Medulla oblongata (tissue), 1 donor: ENCODE results near the gene FGD6.
"Not testable (repeated sequence)": the region's sequence is repeated elsewhere in the genome, so short reads cannot be mapped to it uniquely, and the experiment has no call there.

Experiments used
- DNase-seq: peaks from one replicate; pipeline ENCODE4 v3.0.0-alpha.2; 2015; ENCODE audit errors: extremely low spot score

The FGD6 gene

DNA sequence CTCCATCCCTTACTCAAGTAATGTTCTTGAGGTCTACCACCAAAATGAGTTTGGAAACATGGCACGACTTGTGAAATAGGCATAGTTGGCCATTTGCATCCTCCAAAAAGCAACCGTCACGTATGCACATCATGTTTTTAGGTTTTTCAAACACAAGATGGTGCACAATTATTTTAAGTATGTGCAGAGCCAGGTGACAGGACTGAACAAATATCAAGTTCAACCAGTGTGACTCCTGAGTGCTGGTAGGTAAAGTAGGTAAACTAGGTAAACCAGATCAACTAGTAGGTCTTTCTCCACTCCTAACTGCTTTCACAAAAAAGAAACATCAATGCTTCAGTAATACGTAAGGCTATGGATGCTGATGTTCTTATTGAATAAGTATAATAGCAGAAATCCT is 39.1 kb downstream of the FGD6 start:
- no peak for DNase-seq

DNA sequence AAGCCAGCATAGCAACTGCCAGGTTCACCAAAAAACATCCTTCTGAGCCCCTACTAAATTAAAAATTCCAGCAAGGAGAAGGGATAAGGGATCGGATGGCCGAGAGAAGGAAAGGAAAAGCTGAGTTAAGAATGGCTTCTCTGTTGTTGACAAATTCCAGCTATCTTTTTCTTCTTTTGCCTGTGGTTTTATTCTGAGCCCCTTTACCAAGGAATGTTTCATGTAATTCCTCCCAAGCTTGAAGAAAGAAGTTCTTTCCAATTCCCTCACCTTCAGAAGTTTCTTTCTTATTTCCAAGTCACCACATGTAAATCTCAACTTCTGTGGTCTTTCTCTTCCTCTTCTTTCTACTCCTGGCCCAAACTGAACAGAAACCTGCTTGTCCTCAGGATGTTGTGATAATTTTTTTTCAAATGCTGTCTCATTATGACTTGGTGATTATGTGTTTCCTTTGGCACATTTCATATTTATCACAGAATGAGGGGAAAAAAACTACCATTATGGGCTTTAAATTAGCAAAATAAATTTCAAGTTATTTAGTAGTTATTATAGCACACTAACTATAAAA is 40.0 kb downstream of the FGD6 start:
- no peak for DNase-seq

- no peak for DNase-seq
These were observed 43.6 kb downstream of the FGD6 start for GRCh38 chr12:95173392-95174251.

DNA sequence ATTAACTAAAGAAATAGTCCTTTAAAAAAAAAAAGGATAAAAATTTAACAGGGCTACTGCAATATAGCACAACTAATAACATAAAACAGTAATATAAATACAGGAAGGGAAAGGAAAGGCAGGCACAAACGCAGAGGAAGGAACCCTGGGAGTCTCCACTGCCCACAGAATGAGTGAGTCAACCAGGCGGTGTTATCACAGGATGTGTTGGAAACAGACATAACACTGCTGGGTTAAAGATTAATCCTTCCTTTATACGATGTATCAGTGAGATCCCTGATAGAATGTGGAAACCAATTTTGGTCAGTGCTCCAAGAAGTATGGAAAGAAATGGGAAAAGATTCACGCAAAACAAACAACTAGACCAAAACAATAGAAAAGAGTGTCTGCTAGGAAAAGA is 47.9 kb downstream of the FGD6 start:
- no peak for DNase-seq

DNA sequence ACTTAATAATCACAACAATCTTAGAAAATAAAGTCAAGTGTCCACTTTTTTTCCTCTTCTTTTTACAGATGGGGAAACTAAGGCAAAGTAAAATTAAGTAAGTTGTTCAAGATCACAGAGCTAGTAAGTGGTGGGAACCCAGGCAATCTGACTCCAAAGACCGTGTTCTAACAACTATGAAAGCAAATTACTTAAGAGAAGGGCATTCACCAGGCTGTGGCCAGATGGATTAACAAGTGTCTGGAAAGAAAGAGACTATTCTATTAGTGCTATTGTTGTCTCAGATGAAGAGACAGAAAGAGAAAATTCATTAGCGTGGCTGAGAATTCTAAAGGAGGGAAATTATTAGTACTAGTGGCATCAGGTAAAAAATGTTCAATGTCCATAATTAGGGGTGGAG is 48.5 kb downstream of the FGD6 start:
- DNase-seq: no peak

GRCh38 chr12:95164656-95165055 is 52.6 kb downstream of the FGD6 start:
- DNase-seq: no peak

DNA sequence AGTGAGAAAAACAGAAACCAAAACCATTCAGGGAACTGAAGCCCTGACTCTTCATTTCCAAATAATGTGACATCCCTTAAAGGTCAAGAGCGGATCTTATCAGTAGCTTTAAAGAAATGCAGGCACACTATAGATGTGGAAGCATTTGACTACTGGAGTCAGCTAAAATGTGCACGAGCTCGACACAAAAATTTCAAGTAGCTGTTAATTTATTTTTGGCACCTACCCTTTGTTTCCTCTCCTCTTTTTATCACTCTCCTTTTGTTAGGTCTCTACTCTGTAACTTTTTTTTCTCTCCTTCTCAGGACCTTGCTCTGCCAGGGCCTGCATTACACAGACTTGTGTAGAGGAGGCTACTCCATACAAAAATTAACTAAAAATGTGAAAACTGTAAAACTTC is 58.3 kb downstream of the FGD6 start:
- no peak for DNase-seq

DNA sequence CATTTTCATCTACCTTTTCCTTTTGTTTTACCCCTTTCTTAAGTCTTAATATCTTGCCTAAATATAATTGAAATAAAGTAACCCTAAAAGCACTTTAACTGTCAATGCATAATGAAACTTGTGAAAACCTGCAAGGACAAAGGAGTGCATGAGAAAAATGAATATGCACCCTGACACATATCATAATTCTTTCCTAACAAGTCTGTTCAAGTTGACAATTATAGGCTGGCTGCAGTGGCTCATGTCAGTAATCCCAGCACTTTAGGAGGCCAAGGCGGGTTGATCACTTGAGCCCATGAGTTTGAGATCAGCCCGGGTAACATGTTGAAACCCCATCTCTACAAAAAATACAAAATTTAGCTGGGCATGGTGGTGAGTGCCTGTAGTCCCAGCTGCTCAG is 65.4 kb downstream of the FGD6 start:
- DNase-seq: no peak

GRCh38 chr12:95151406-95151805 is 65.9 kb downstream of the FGD6 start:
- no peak for DNase-seq

DNA sequence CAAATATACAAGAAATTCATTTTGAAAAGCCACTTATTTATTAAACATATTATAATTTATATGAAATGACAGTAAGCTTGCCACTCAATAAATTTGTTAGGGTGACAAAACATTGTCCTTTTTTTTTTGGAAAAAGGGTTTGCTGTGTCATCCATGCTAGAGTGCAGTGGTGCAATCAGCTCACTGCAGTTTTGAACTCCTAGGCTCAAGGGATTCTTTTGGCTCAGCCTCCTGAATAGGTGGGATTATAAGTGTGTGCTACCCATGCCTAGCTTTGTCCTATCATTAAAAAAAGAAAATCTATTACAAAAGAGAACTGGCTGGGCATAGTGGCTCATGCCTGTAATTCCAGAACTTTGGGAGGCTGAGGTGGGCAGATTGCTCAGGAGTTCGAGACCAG is 66.8 kb downstream of the FGD6 start:
- DNase-seq: no peak

DNA sequence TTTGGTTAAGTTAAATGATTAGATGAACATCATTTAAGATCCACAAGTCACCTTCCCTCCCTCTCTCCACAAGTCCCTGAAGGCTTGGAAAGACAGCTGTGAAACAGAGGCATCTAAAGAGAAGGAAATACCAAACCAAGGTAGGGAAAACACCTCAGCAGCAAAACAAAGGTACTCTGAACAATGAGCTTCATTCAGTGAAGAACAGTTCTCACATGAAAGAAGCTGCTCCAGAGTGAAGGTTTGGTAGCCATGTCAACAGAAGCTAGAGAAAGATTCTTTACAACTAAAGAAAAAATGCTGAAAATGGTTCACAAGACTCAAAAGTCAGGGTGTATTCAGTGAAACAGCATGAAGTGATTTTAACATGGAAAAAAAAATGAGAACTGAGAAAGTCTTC is 69.4 kb downstream of the FGD6 start:
- no peak for DNase-seq

DNA sequence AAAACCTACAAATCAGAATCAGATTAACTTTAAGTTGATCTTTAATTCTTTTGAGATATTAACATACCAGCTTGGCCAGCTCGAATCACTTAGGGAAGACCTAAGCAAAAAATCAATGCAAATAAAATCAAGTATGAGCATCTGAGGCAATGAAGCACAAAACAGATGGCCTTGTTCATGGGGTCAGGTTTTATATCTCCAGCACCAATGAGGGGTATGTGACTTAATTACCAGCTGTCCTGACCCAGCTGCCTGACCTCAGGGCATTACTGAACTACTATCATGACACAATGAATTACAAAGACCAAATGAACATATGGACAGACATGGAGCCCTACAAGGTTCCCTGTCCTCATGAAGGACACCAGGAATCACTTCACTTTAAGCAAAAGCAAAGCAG is 70.5 kb downstream of the FGD6 start:
- DNase-seq: no peak

- no peak for DNase-seq
These were observed 73.6 kb downstream of the FGD6 start for GRCh38 chr12:95143621-95144205.

GRCh38 chr12:95142431-95143151 is 74.7 kb downstream of the FGD6 start:
- no peak for DNase-seq

- no peak for DNase-seq
These were observed 76.0 kb downstream of the FGD6 start for GRCh38 chr12:95141310-95141709.

DNA sequence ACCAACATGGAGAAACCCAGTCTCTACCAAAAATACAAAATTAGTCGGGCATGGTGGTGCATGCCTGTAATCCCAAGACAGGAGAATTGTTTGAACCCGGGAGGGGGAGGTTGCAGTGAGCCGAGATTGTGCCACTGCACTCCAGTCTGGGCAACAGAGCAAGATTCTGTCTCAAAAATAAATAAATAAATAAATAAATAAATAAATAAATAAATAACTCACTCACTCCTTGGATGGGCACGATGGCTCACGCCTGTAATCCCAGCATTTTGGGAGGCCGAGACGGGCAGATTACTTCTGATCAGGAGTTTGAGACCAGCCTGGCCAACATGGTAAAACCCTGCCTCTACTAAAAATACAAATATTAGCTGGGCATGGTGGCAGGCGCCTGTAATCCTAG is 79.2 kb downstream of the FGD6 start:
- not testable (repeated sequence) for DNase-seq

GRCh38 chr12:95136598-95136997 is 80.7 kb downstream of the FGD6 start:
- no peak for DNase-seq

DNA sequence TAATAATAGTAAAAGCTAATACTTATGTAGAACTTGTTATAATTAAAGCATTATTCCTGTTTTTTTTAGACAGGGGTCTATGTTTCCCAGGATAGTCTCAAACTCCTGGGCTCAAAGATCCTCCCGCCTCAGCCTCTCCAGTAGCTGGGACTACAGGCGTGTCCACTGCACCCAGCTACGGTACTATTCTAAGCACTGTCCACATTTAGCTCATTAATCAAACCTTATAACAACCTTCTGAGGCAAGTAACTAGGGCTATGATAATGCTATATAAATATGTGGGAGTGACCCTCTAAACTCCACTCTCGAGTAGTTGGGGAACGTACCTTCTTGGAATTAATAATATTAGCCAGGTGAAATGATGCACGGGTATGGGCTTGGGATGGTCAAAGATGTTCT is 83.2 kb downstream of the FGD6 start:
- DNase-seq: no peak

- DNase-seq: no peak
These were observed 85.5 kb downstream of the FGD6 start for GRCh38 chr12:95131589-95132340.

GRCh38 chr12:95130096-95130495 is 87.2 kb downstream of the FGD6 start:
- DNase-seq: no peak

DNA sequence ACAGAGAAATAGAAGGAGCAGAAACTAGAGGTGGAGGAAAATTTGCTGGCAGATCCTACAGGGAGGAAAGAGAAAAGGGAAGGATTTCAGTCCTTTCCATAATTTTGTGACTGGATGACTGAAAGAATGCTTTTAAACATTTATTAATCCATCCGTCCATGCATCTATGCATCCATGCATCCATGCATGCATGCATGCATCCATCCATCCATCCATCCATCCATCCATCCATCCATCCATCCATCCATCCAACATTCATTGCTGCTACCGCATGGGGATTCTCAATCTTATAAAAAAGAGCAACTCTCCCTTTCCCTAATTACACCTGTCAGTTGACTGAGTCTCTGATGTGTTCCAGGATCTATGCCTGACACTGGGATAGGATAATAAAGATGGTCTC is 88.2 kb downstream of the FGD6 start:
- no peak for DNase-seq

DNA sequence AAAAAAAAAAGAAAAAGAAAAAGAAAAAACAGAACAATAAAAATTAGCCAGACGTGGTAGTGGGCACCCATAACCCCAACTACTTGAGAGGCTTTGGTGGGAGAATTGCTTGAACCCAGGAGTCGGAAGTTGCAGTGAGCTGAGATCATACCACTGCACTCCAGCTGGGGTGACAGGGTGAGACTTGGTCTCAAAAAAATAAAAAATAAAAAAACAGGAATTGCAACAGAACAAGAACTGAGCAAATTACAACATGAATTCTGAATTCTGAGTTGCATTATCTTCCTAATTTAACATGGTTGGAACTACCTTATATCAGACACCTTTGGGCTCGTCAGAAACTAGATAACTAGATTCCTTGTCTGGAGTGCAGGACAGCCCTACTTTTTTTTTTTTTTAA is 90.5 kb downstream of the FGD6 start:
- DNase-seq: no peak
